Thyroid gland (tissue), 4 donors: Measurements from ENCODE around the gene TMEM164.

Experiments used
- POLR2A ChIP-seq, 2 donors: fragments of 450-650 bp; IDR thresholded peaks; one replicate each; pipeline ENCODE4 v1.6.1; 2017; ENCODE audit warnings: antibody characterized with exemption in 2 of 2, mild to moderate bottlenecking in 2 of 2, moderate library complexity in 1 of 2
- TF ChIP-seq, protein P1 (sequence below), 6 experiments: fragments of 200-600 bp in 3 of 6; fragments of 450-650 bp in 3 of 6; sonication (generic) in 3 of 6; IDR thresholded peaks; one replicate each; pipeline ENCODE4 v1.5.1; 2016 to 2019; ENCODE audit warnings: antibody characterized with exemption in 6 of 6, mild to moderate bottlenecking in 2 of 6, inconsistent platforms in 1 of 6, moderate library complexity in 1 of 6

DNA sequence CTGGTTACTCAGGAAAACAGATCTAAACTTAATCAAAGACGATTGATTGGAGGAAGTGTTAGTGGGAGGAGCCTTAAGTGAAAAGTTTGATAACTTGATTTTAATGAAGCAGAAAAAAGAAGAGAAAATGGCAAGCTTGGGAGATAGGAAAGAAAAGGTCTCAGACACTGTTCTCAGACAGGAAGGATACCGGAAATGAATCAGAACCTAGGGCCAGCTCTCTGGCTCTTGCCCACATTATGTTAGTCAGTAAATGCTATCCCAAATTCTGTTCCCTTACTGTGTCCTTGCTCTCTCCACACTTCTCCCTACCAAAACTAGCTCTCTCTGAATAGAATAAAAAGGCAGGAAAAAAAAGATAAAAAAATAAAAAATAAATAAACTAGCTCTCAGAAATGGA is 48.6 kb upstream of the TMEM164 start:
- TF ChIP-seq, protein P1, sequence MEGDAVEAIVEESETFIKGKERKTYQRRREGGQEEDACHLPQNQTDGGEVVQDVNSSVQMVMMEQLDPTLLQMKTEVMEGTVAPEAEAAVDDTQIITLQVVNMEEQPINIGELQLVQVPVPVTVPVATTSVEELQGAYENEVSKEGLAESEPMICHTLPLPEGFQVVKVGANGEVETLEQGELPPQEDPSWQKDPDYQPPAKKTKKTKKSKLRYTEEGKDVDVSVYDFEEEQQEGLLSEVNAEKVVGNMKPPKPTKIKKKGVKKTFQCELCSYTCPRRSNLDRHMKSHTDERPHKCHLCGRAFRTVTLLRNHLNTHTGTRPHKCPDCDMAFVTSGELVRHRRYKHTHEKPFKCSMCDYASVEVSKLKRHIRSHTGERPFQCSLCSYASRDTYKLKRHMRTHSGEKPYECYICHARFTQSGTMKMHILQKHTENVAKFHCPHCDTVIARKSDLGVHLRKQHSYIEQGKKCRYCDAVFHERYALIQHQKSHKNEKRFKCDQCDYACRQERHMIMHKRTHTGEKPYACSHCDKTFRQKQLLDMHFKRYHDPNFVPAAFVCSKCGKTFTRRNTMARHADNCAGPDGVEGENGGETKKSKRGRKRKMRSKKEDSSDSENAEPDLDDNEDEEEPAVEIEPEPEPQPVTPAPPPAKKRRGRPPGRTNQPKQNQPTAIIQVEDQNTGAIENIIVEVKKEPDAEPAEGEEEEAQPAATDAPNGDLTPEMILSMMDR (IDR thresholded peaks at IDR 0.05): no peak
- TF ChIP-seq POLR2A (IDR thresholded peaks at IDR 0.05): no peak
